CD4-positive, alpha-beta T cell (primary cell): ENCODE measurements around the gene PRKCH. TPM values are rescaled to one million over a fixed set of nuclear protein-coding genes. Genes with fewer than 3 reads are reported as not detected.

ENCODE experiments used
- ATAC-seq: fragments of 200-7000 bp; cut with Tn5 transposase; one replicate; pipeline ENCODE4 v1.10.0; 2022; ENCODE audit warnings: mild to moderate bottlenecking; ENCODE audit not compliant: poor library complexity
- CTCF ChIA-PET: fragments of 350-600 bp; sonication (Branson Sonifier 250); formaldehyde crosslinking; loops from one replicate; lab custom pipeline; 2021; ENCODE audit warnings: antibody characterized with exemption, inconsistent platforms; lab: Charles Lee
- POLR2A ChIA-PET: fragments of 350-600 bp; sonication (Branson Sonifier 250); formaldehyde crosslinking; loops from one replicate; lab custom pipeline; 2021; ENCODE audit warnings: antibody characterized with exemption, inconsistent platforms; lab: Charles Lee
- DNase-seq, 14 experiments: peaks; one replicate each; pipeline ENCODE4 v3.0.0-alpha.2; 2013 to 2020; ENCODE audit warnings: mixed read lengths in 2 of 14
- H3K27ac ChIP-seq, 2 donors: one replicate each; pipeline versions ENCODE4 v1.5.1 to v1.7.0; 2013; ENCODE audit warnings: low read length in 2 of 2, low read depth in 1 of 2, mild to moderate bottlenecking in 1 of 2
- H3K27me3 ChIP-seq, 2 experiments: 1 replicate in 1 of 2; 2 replicates in 1 of 2; pipeline versions ENCODE4 v1.6.1 to v1.7.0; 2013; ENCODE audit warnings: low read length in 2 of 2, control low read depth in 1 of 2, mild to moderate bottlenecking in 1 of 2, moderate library complexity in 1 of 2; ENCODE audit not compliant: insufficient read depth in 2 of 2, control insufficient read depth in 1 of 2
- H3K36me3 ChIP-seq: one replicate; pipeline ENCODE4 v1.6.1; 2013; ENCODE audit warnings: low read length, control low read depth; ENCODE audit not compliant: insufficient read depth
- H3K4me1 ChIP-seq: one replicate; pipeline ENCODE4 v1.6.1; 2013; ENCODE audit warnings: low read length, control low read depth; ENCODE audit not compliant: insufficient read depth
- H3K4me3 ChIP-seq: one replicate; pipeline ENCODE4 v1.5.1; 2013; ENCODE audit warnings: mild to moderate bottlenecking, low read length, moderate library complexity
- H3K9me3 ChIP-seq, 2 experiments: 1 replicate in 1 of 2; 2 replicates in 1 of 2; pipeline versions ENCODE4 v1.6.1 to v1.7.0; 2013; ENCODE audit warnings: low read length in 2 of 2, mild to moderate bottlenecking in 2 of 2, control low read depth in 1 of 2, moderate library complexity in 1 of 2; ENCODE audit not compliant: control insufficient read depth in 1 of 2, insufficient read depth in 1 of 2
- H3K27ac Mint-ChIP-seq: one replicate; pipeline ENCODE4 v1.8.0; 2020; ENCODE audit warnings: mixed read lengths
- H3K27me3 Mint-ChIP-seq: one replicate; pipeline ENCODE4 v1.8.0; 2021; ENCODE audit warnings: mixed read lengths
- H3K36me3 Mint-ChIP-seq: one replicate; pipeline ENCODE4 v1.8.0; 2021; ENCODE audit warnings: low read depth, mixed read lengths
- H3K4me1 Mint-ChIP-seq: one replicate; pipeline ENCODE4 v1.8.0; 2021; ENCODE audit warnings: low read depth, mixed read lengths
- H3K4me3 Mint-ChIP-seq: one replicate; pipeline ENCODE4 v1.8.0; 2020; ENCODE audit warnings: mild to moderate bottlenecking, mixed read lengths
- H3K9me3 Mint-ChIP-seq: one replicate; pipeline ENCODE4 v1.8.0; 2020; ENCODE audit warnings: mixed read lengths
- CTCF ChIP-seq: fragments of 200-600 bp; IDR thresholded peaks from one replicate; pipeline ENCODE4 v1.8.0; 2022; ENCODE audit warnings: antibody characterized with exemption, mild to moderate bottlenecking
- intact Hi-C, 2 experiments: fragments of 100-400 bp; cut with DNase I in 1 of 2; cut with micrococcal nuclease in 1 of 2; formaldehyde crosslinking; loops; one replicate each; pipeline versions ENCODE4 v1.15.1 to v1.9.0; 2023 to 2025; cut with DNase I, micrococcal nuclease
- total RNA-seq, 174 experiments: library from RNA in 2 of 174; stranded (reverse) in 2 of 174; gene quantifications; one replicate each; pipeline ENCODE4 v1.2.3 and lab custom pipeline; 2021 to 2026

The PRKCH gene
- total RNA-seq, 2 experiments from 2014 or later = 378 to 385 TPM

GRCh38 chr14:61444215-61444768, 122.9 kb downstream of the PRKCH start:
- intact Hi-C loops = no loop called here
- POLR2A ChIA-PET = interaction anchor here (0.6 kb wide), 2 partner anchors 122 to 123 kb away, joined by 3 read pairs; partner anchors contain the start of gene PRKCH
- H3K4me1 ChIP-seq = peaks cover 71% of the 10 kb centered on the region
- H3K4me3 ChIP-seq = no peak overlapping the region
- H3K27ac Mint-ChIP-seq = peak overlapping the region; percentile 91
- H3K4me1 Mint-ChIP-seq = peaks cover 93% of the 10 kb centered on the region
- no peaks in the 10 kb centered on the region for H3K9me3 Mint-ChIP-seq
- TF ChIP-seq CTCF = no peak
- peaks cover 36% of the 10 kb centered on the region for H3K36me3 ChIP-seq
- peak overlapping the region; percentile 52 to 66 for H3K27ac ChIP-seq
- H3K4me3 Mint-ChIP-seq = peak overlapping the region; percentile 74
- peaks cover 61% of the 10 kb centered on the region for H3K36me3 Mint-ChIP-seq
- no peaks in the 10 kb centered on the region for H3K27me3 Mint-ChIP-seq
- no peaks in the 10 kb centered on the region for H3K27me3 ChIP-seq
- peak; percentile 30 to 87 (median 52) for DNase-seq
- ATAC-seq = peak; percentile 80
- H3K9me3 ChIP-seq = no peaks in the 10 kb centered on the region
- CTCF ChIA-PET = interaction anchor here (2.1 kb wide), 1 partner anchor 9 kb away, joined by 6 read pairs; no protein-coding TSS in a partner anchor

GRCh38 chr14:61451491-61451890, 130.1 kb downstream of the PRKCH start:
- peak overlapping the region; percentile 50 for H3K4me3 Mint-ChIP-seq
- Histone ChIP-seq H3K36me3 (peaks cover 70% of the 10 kb centered on the region), H3K4me3 (no peak overlapping the region), H3K27me3 (no peaks in the 10 kb centered on the region), H3K9me3 (no peaks in the 10 kb centered on the region), H3K4me1 (peaks cover 75% of the 10 kb centered on the region), H3K27ac (peak overlapping the region; percentile 37 to 77)
- no peaks in the 10 kb centered on the region for H3K27me3 Mint-ChIP-seq
- no peaks in the 10 kb centered on the region for H3K9me3 Mint-ChIP-seq
- CTCF ChIA-PET = interaction anchor here (0.7 to 3.1 kb wide), 6 partner anchors 19 to 386 kb away, joined by 3 to 12 read pairs (median 4); no protein-coding TSS in a partner anchor
- intact Hi-C loops = loop anchor here (5.0 kb wide), 2 partner anchors 44 to 64 kb away; no protein-coding TSS in a partner anchor
- no peak for TF ChIP-seq CTCF
- DNase-seq = no peak
- POLR2A ChIA-PET = interaction anchor here (0.6 to 2.4 kb wide), 13 partner anchors 17 to 244 kb away, joined by 3 to 21 read pairs (median 6); partner anchors contain the start of genes HIF1A and PRKCH
- no peak for ATAC-seq
- peaks cover 100% of the 10 kb centered on the region for H3K4me1 Mint-ChIP-seq
- H3K36me3 Mint-ChIP-seq = peaks cover 100% of the 10 kb centered on the region
- peak overlapping the region; percentile 91 for H3K27ac Mint-ChIP-seq

GRCh38 chr14:61451891-61452400, 130.6 kb downstream of the PRKCH start:
- Mint-ChIP-seq H3K27me3 (no peaks in the 10 kb centered on the region), H3K36me3 (peaks cover 100% of the 10 kb centered on the region), H3K4me3 (peak overlapping the region; percentile 87), H3K27ac (peak overlapping the region; percentile 91), H3K9me3 (no peaks in the 10 kb centered on the region), H3K4me1 (peaks cover 100% of the 10 kb centered on the region)
- no peak for ATAC-seq
- CTCF ChIA-PET = interaction anchor here (1.2 to 3.1 kb wide), 5 partner anchors 20 to 386 kb away, joined by 3 to 12 read pairs (median 4); no protein-coding TSS in a partner anchor
- no peak for TF ChIP-seq CTCF
- peaks cover 70% of the 10 kb centered on the region for H3K36me3 ChIP-seq
- H3K27me3 ChIP-seq = no peaks in the 10 kb centered on the region
- intact Hi-C loops = loop anchor here (2.0 to 5.0 kb wide), 4 partner anchors 45 to 155 kb away; no protein-coding TSS in a partner anchor
- peak overlapping the region; percentile 52 to 77 for H3K27ac ChIP-seq
- H3K9me3 ChIP-seq = no peaks in the 10 kb centered on the region
- POLR2A ChIA-PET = interaction anchor here (0.6 to 2.4 kb wide), 23 partner anchors 9 to 243 kb away, joined by 3 to 21 read pairs (median 5); partner anchors contain the start of genes HIF1A, PRKCH and TMEM30B
- peak in 1 of 14 experiments; percentile 42 for DNase-seq
- peaks cover 75% of the 10 kb centered on the region for H3K4me1 ChIP-seq
- H3K4me3 ChIP-seq = no peak overlapping the region
